Caco-2 (cell line): ENCODE results near the gene CHST13. TPM values are rescaled to one million over a fixed set of nuclear protein-coding genes. Genes with fewer than 3 reads are reported as not detected.

Experiments
- BruUV-seq: library from RNA; stranded (reverse); fragments of 400-500 nt; replicated peaks from 2 replicates; lab custom pipeline; 2021; lab: Mats Ljungman, UMichigan
- CTCF ChIA-PET: fragments of 300-600 bp; sonication (Branson Sonifier 250); formaldehyde crosslinking; loops from one replicate; lab custom pipeline; 2022; ENCODE audit warnings: antibody characterized with exemption; lab: Charles Lee
- POLR2A ChIA-PET: fragments of 300-600 bp; sonication (Branson Sonifier 250); formaldehyde crosslinking; loops from one replicate; lab custom pipeline; 2022; ENCODE audit warnings: antibody characterized with exemption; lab: Charles Lee
- DNase-seq, 2 experiments: peaks; one replicate each; pipeline versions ENCODE4 v3.0.0 to v3.0.0-alpha.2; 2020 to 2022
- H3K27me3 ChIP-seq: replicated peaks from 2 replicates; pipeline ENCODE4 v1.6.0; 2011; ENCODE audit warnings: low read length; ENCODE audit not compliant: control insufficient read depth, insufficient read depth
- H3K36me3 ChIP-seq: 2 replicates; pipeline ENCODE4 v1.5.1; 2011; ENCODE audit warnings: low read length; ENCODE audit not compliant: control insufficient read depth, insufficient read depth
- H3K4me1 ChIP-seq: fragments of 250-450 bp; sonication (Bioruptor Pico); 2 replicates; pipeline ENCODE4 v1.5.1; 2020; ENCODE audit warnings: mild to moderate bottlenecking
- H3K4me3 ChIP-seq: 2 replicates; pipeline ENCODE4 v1.5.1; 2011; ENCODE audit warnings: low read depth, mild to moderate bottlenecking, control low read depth, low read length
- H3K9me3 ChIP-seq: fragments of 250-450 bp; sonication (Bioruptor Pico); 2 replicates; pipeline ENCODE4 v1.5.1; 2020; ENCODE audit warnings: mild to moderate bottlenecking, moderate library complexity
- H3K27ac Mint-ChIP-seq: one replicate; pipeline ENCODE4 v1.8.0; 2022; ENCODE audit warnings: mixed read lengths; ENCODE audit not compliant: unreplicated experiment
- H3K27me3 Mint-ChIP-seq: one replicate; pipeline ENCODE4 v1.8.0; 2022; ENCODE audit warnings: mixed read lengths; ENCODE audit not compliant: insufficient read depth, unreplicated experiment
- H3K36me3 Mint-ChIP-seq: one replicate; pipeline ENCODE4 v1.8.0; 2022; ENCODE audit warnings: mild to moderate bottlenecking, mixed read lengths; ENCODE audit not compliant: insufficient read depth, unreplicated experiment
- H3K4me1 Mint-ChIP-seq: one replicate; pipeline ENCODE4 v1.8.0; 2022; ENCODE audit warnings: low read depth, mixed read lengths; ENCODE audit not compliant: unreplicated experiment
- H3K4me3 Mint-ChIP-seq: one replicate; pipeline ENCODE4 v1.8.0; 2022; ENCODE audit warnings: mild to moderate bottlenecking, moderate library complexity, mixed read lengths; ENCODE audit not compliant: unreplicated experiment
- H3K9me3 Mint-ChIP-seq: one replicate; pipeline ENCODE4 v1.8.0; 2022; ENCODE audit warnings: mixed read lengths; ENCODE audit not compliant: unreplicated experiment
- CTCF ChIP-seq, 2 experiments: fragments of 200-600 bp in 1 of 2; IDR thresholded peaks; 1 replicate in 1 of 2; 2 replicates in 1 of 2; pipeline versions ENCODE4 v1.5.1 to v1.8.0; 2011 to 2022; ENCODE audit warnings: antibody characterized with exemption in 1 of 2, control low read depth in 1 of 2, inconsistent platforms in 1 of 2, low read depth in 1 of 2, low read length in 1 of 2, mild to moderate bottlenecking in 1 of 2, moderate library complexity in 1 of 2; ENCODE audit not compliant: insufficient read depth in 1 of 2, severe bottlenecking in 1 of 2, unreplicated experiment in 1 of 2
- intact Hi-C: fragments of 100-400 bp; cut with micrococcal nuclease; formaldehyde crosslinking; loops from one replicate; pipeline ENCODE4 v1.10.0; 2022; ENCODE audit not compliant: unreplicated experiment
- total RNA-seq: library from RNA; stranded (reverse); gene quantifications from 2 replicates; pipeline ENCODE4 v1.2.3, GENCODE V29; 2022

Gene CHST13
- total RNA-seq, 1 experiment from 2014 or later, result 25.3 TPM

- no peak for DNase-seq
- H3K9me3 ChIP-seq, result no peaks in the 10 kb centered on the region
- no peaks in the 10 kb centered on the region for H3K36me3 ChIP-seq
- TF ChIP-seq CTCF (IDR thresholded peaks at IDR 0.05; ENCODE audit: insufficient read depth in 1 of 2, low read depth in 1 of 2, low read length in 1 of 2, severe bottlenecking in 1 of 2, unreplicated experiment in 1 of 2), result no peak
- no peaks in the 10 kb centered on the region for H3K4me1 Mint-ChIP-seq
- intact Hi-C loops, result no loop called here
- no peaks in the 10 kb centered on the region for H3K4me1 ChIP-seq
- ChIA-PET POLR2A (no interaction called here), CTCF (interaction anchor here (2.1 kb wide), 1 partner anchor 14 kb away, joined by 4 read pairs; no protein-coding TSS in a partner anchor)
- BruUV-seq, result no TSS peak
- no peak overlapping the region for H3K27ac Mint-ChIP-seq
- H3K27me3 Mint-ChIP-seq, result no peaks in the 10 kb centered on the region
- no peaks in the 10 kb centered on the region for H3K27me3 ChIP-seq
- no peaks in the 10 kb centered on the region for H3K36me3 Mint-ChIP-seq
- H3K4me3 ChIP-seq, result no peak overlapping the region
- H3K4me3 Mint-ChIP-seq, result no peak overlapping the region
- H3K9me3 Mint-ChIP-seq, result no peaks in the 10 kb centered on the region
Observed at GRCh38 chr3:126488886-126489569, 34.9 kb upstream of the CHST13 start.

- peak; percentile 54 to 58 for DNase-seq
- Histone ChIP-seq H3K27me3 (no peaks in the 10 kb centered on the region), H3K4me3 (no peak overlapping the region), H3K9me3 (no peaks in the 10 kb centered on the region), H3K4me1 (no peaks in the 10 kb centered on the region), H3K36me3 (no peaks in the 10 kb centered on the region)
- Mint-ChIP-seq H3K27me3 (no peaks in the 10 kb centered on the region), H3K36me3 (no peaks in the 10 kb centered on the region), H3K27ac (no peak overlapping the region), H3K9me3 (no peaks in the 10 kb centered on the region), H3K4me3 (no peak overlapping the region), H3K4me1 (no peaks in the 10 kb centered on the region)
- TF ChIP-seq CTCF (IDR thresholded peaks at IDR 0.05; ENCODE audit: insufficient read depth in 1 of 2, low read depth in 1 of 2, low read length in 1 of 2, severe bottlenecking in 1 of 2, unreplicated experiment in 1 of 2), result peak; percentile 9 to 64
- CTCF ChIA-PET, result interaction anchor here (1.0 to 2.1 kb wide), 3 partner anchors 14 to 60 kb away, joined by 3 to 4 read pairs (median 3); no protein-coding TSS in a partner anchor
- BruUV-seq, result no TSS peak
- POLR2A ChIA-PET, result no interaction called here
- intact Hi-C loops, result no loop called here
Observed at GRCh38 chr3:126490619-126491018, 33.3 kb upstream of the CHST13 start.

- POLR2A ChIA-PET, result no interaction called here
- Mint-ChIP-seq H3K9me3 (no peaks in the 10 kb centered on the region), H3K36me3 (no peaks in the 10 kb centered on the region), H3K4me3 (no peak overlapping the region), H3K4me1 (no peaks in the 10 kb centered on the region), H3K27ac (no peak overlapping the region), H3K27me3 (no peaks in the 10 kb centered on the region)
- Histone ChIP-seq H3K36me3 (no peaks in the 10 kb centered on the region), H3K27me3 (no peaks in the 10 kb centered on the region), H3K9me3 (no peaks in the 10 kb centered on the region), H3K4me1 (no peaks in the 10 kb centered on the region), H3K4me3 (no peak overlapping the region)
- BruUV-seq, result no TSS peak
- TF ChIP-seq CTCF (IDR thresholded peaks at IDR 0.05; ENCODE audit: insufficient read depth in 1 of 2, low read depth in 1 of 2, low read length in 1 of 2, severe bottlenecking in 1 of 2, unreplicated experiment in 1 of 2), result no peak
- no peak for DNase-seq
- CTCF ChIA-PET, result interaction anchor here (1.0 to 2.1 kb wide), 3 partner anchors 15 to 59 kb away, joined by 3 to 4 read pairs (median 3); no protein-coding TSS in a partner anchor
- intact Hi-C loops, result no loop called here
Observed at GRCh38 chr3:126491221-126492013, 32.5 kb upstream of the CHST13 start.
